Measurements from ENCODE around the gene PTPRN2.
A peak's percentile ranks its signal among the peaks of the same experiment; 100 is the strongest.

PTPRN2 gene

GRCh38 chr7:157616426-157616825 lies 971.2 kb downstream of the PTPRN2 start:
- no peak for DNase-seq (ENCODE audit: low read depth)

DNA sequence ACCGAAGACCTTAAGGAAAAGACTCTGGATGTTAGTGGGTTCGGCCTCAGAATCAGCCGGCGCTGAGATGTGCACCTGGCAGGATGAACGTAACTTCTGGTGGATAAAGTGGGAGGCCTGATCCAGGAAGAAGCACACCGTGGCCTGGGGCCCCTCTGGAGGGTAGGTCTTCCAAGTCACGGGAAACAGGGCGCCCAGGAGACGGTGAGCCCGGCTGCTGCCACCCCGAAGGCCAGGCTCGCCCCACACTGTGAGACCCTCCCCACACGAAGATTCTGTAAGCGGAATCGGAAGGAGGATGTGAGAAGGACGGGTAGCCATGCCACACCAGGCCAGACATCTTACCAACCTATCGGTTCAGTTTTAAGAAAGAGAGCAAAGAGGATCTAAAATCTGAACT lies 971.8 kb downstream of the PTPRN2 start:
- DNase-seq (ENCODE audit: low read depth), result no peak

- DNase-seq (ENCODE audit: low read depth), result no peak
Measured at GRCh38 chr7:157615101-157615817, 972.4 kb downstream of the PTPRN2 start.

DNA sequence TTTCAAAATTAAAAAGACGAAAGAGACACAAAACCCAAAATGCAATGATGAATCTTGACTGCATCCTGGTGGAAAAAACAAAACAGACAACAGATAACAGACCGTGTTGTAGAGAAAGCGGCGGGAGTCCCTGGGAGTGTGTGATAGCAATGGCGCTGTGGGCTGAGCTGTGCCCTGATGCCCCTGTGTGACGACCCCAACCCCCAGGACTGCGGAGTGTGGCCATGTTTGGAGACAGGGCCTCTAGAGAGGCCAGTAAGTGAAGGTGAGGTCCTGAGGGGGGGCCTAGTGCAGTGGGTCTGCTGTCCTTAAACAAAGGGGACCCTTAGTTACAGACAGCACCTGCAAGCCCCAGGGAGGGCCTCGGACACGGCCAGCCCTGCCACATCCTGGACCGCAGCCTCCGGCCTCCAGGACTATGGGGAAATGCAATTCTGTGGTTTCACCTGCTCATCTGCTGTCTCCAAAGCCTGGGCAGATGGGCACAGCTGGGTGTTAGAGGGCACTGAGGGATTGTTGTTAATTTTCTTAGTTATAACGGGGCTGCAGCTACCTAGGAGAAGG lies 973.1 kb downstream of the PTPRN2 start:
- no peak for DNase-seq (ENCODE audit: low read depth)

DNA sequence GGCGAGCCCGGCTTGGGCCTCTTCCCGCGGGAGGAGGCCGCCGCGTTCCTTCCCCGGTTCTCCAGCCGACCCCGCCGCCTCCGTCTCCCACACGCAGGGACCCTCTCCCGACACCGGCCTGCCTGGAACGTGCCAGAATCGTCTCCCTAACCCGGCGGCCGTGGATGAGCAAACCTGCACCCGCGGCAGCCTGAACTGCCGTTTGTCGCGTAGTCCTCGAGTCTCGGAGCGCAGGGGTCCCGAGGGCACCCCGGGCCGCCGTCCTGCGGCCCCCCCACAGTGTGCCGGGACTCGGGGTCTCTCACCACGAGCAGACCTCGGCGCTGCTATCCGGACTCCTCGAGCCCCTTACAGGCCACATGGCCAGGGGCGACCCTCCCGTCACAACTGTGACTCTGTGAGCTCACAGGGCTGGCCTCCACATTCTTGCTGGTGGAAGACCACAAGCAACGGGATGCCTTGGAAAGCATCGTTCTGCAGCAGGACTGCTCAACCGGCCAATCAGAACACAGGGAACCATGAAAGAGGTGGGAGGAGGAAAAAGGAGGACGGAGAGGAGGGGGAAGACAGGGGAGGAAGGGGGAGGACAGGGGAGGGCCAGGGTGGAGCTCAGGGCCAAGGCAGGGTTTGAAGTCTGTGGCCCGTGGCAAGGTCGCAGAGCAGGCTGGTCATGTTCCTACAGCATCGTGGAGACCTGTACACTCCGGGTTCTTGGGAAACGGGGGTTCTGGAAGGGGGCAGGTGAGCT lies 973.9 kb downstream of the PTPRN2 start:
- no peak for DNase-seq (ENCODE audit: low read depth)

- peak; percentile 27 for DNase-seq (ENCODE audit: low read depth)
Measured at GRCh38 chr7:157612664-157613561, 974.7 kb downstream of the PTPRN2 start.

- peak; percentile 8 for DNase-seq (ENCODE audit: low read depth)
Measured at GRCh38 chr7:157612009-157612663, 975.5 kb downstream of the PTPRN2 start.

DNA sequence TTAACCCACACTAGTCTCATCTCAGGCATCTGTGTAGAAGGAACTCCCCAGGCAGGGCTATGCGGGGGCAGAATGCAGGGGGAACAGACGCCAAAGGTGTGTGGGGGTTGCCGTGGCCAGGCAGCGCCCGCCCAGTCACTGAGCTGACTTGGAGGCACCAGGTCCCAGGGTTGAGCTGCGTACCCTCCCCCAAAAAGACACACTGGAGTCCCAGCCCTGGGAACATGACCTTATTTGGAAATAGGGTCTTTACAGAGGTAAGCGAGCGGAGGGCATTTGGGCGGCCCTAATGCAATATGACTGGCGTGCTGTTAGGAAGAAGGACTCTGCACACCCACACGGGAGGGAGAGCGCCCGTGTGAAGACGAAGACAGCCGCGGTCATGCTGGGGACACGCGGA lies 976.3 kb downstream of the PTPRN2 start:
- no peak for DNase-seq (ENCODE audit: low read depth)

GRCh38 chr7:157610671-157611295 lies 976.8 kb downstream of the PTPRN2 start:
- DNase-seq (ENCODE audit: low read depth), result no peak

- DNase-seq (ENCODE audit: low read depth), result no peak
Measured at GRCh38 chr7:157609932-157610640, 977.5 kb downstream of the PTPRN2 start.

DNA sequence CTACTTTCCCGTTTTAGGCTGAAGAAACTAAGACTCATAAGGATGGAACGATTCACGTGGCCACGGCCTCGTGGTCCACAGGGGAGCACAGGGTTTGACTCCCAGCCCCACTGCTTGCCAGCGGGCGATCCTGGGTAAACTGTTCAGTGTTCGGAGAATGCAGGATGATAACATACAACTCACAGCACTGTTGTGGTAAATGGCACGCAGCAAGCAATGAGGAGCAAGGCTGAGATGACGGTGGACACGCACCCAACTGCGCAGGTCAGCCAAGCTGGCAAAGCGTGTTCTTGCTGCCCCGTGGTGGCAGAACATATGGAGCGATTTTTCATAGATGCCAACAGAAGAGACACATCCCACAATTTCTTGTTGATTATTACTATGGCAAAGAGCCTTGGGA lies 978.1 kb downstream of the PTPRN2 start:
- no peak for DNase-seq (ENCODE audit: low read depth)

- no peak for DNase-seq (ENCODE audit: low read depth)
Measured at GRCh38 chr7:157607218-157607617, 980.4 kb downstream of the PTPRN2 start.

DNA sequence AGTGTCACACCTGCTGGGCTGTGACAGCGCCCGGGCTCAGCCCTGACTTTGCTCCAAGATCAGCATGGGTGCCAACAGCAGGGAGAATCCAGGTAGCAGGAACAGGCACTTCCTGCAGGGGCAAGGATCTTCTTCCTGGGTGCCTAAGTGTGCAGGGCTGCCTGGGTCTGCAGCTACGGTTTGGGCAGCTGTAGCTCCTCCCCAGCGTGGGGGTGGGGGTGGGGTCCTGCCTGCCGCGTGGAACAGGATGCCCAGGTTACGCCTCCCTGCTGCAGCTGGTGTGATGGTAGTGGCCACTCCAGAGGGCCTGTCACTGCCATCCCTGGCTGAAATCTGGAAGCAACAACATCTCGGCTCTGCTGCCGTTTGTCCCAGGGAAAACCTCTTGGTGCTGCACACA lies 981.5 kb downstream of the PTPRN2 start:
- no peak for DNase-seq (ENCODE audit: low read depth)

DNA sequence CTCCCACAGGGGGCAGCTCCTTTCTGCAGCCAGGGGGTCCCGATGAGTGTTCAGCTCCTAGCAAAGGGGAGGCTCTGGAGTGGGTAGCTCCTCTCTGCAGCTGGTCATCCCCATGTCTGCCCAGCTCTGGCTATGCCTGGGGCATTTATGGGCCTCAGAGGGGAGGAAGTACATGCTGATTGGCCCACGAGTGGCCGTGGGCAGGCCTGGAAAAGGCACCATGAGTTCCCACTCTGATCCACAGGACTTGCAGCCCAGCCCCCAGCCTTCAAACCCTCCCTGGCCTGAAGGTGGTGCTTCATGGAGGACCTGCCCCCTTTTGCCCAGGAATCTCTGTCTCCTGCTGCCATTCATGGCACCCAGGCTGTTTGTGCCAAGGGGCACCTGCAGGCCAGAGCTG lies 982.0 kb downstream of the PTPRN2 start:
- DNase-seq (ENCODE audit: low read depth), result no peak

- DNase-seq (ENCODE audit: low read depth), result no peak
Measured at GRCh38 chr7:157604661-157605381, 982.8 kb downstream of the PTPRN2 start.

- no peak for DNase-seq (ENCODE audit: low read depth)
Measured at GRCh38 chr7:157603716-157604115, 983.9 kb downstream of the PTPRN2 start.

GRCh38 chr7:157603005-157603404 lies 984.6 kb downstream of the PTPRN2 start:
- no peak for DNase-seq (ENCODE audit: low read depth)

- no peak for DNase-seq (ENCODE audit: low read depth)
Measured at GRCh38 chr7:157602581-157602980, 985.0 kb downstream of the PTPRN2 start.

GRCh38 chr7:157602156-157602555 lies 985.5 kb downstream of the PTPRN2 start:
- DNase-seq (ENCODE audit: low read depth), result no peak

DNA sequence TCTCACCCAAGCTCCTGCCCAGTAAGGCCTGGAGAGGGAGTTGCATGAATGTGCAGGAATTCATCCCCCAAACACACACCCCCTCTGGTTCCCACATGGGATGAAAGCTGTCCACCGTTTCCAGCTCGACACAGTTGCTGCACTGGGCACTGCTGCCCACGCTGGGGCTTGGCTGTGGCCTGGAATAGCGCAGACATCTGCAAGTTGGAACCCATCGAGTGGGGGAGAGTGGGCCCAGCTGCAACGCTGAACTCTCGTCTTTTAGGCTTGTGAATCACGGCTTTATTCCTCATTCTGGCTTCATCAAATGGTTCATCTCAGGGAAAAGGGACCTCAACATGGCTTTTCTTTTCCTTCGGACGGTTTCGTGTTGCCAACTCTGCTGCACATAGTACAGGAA lies 986.1 kb downstream of the PTPRN2 start:
- no peak for DNase-seq (ENCODE audit: low read depth)

Measured in CMK (cell line).